Measurements from ENCODE around the gene DCBLD1. TPM values are rescaled to one million over a fixed set of nuclear protein-coding genes. Genes with fewer than 3 reads are reported as not detected.

The DCBLD1 gene
- total RNA-seq, 2 experiments from 2014 or later = 0.08 TPM; not detected in 1

- Histone ChIP-seq H3K9me2 (ENCODE audit: insufficient read depth, low read length) (no peaks in the 10 kb centered on the region), H3K4me3 (ENCODE audit: low read depth, low read length, poor library complexity, severe bottlenecking) (no peak overlapping the region), H3K9me3 (ENCODE audit: low read length) (no peaks in the 10 kb centered on the region), H3K4me2 (ENCODE audit: low read length) (no peak overlapping the region), H3K4me1 (ENCODE audit: insufficient read depth, low read length, poor library complexity, severe bottlenecking) (no peaks in the 10 kb centered on the region), H4K20me1 (ENCODE audit: insufficient read depth, low read length) (no peaks in the 10 kb centered on the region), H3K79me2 (ENCODE audit: insufficient read depth, low read depth, low read length) (no peaks in the 10 kb centered on the region), H2AFZ (ENCODE audit: low read length) (no peak overlapping the region), H3K27ac (ENCODE audit: low read depth, low read length, poor library complexity, severe bottlenecking) (no peak overlapping the region), H3K36me3 (ENCODE audit: insufficient read depth, low read length) (no peaks in the 10 kb centered on the region)
- intact Hi-C loops (cut with micrococcal nuclease; ENCODE audit: unreplicated experiment) = no loop called here
- ChIA-PET CTCF (ENCODE audit: unreplicated experiment) (no interaction called here), POLR2A (no interaction called here)
- BruUV-seq (replicated peaks) = no TSS peak
- no peak for DNase-seq (ENCODE audit: low spot score)
- TF ChIP-seq CTCF (conservative IDR thresholded peaks at IDR 0.05; ENCODE audit: low read length) (no peak), EZH2phosphoT487 (IDR thresholded peaks at IDR 0.05; ENCODE audit: borderline replicate concordance, low read depth, low read length) (no peak)
Observed at GRCh38 chr6:117493470-117493869, 11.0 kb downstream of the DCBLD1 start.

- TF ChIP-seq CTCF (conservative IDR thresholded peaks at IDR 0.05; ENCODE audit: low read length) = no peak
- TF ChIP-seq EZH2phosphoT487 (IDR thresholded peaks at IDR 0.05; ENCODE audit: borderline replicate concordance, low read depth, low read length) = no peak
- Histone ChIP-seq H3K4me2 (ENCODE audit: low read length) (no peak overlapping the region), H2AFZ (ENCODE audit: low read length) (no peak overlapping the region), H3K9me3 (ENCODE audit: low read length) (no peaks in the 10 kb centered on the region), H3K36me3 (ENCODE audit: insufficient read depth, low read length) (no peaks in the 10 kb centered on the region), H3K9me2 (ENCODE audit: insufficient read depth, low read length) (no peaks in the 10 kb centered on the region), H3K4me1 (ENCODE audit: insufficient read depth, low read length, poor library complexity, severe bottlenecking) (no peaks in the 10 kb centered on the region), H3K4me3 (ENCODE audit: low read depth, low read length, poor library complexity, severe bottlenecking) (no peak overlapping the region), H3K79me2 (ENCODE audit: insufficient read depth, low read depth, low read length) (no peaks in the 10 kb centered on the region), H4K20me1 (ENCODE audit: insufficient read depth, low read length) (no peaks in the 10 kb centered on the region), H3K27ac (ENCODE audit: low read depth, low read length, poor library complexity, severe bottlenecking) (no peak overlapping the region)
- BruUV-seq (replicated peaks) = no TSS peak
- intact Hi-C loops (cut with micrococcal nuclease; ENCODE audit: unreplicated experiment) = no loop called here
- no peak for DNase-seq (ENCODE audit: low spot score)
- ChIA-PET POLR2A (no interaction called here), CTCF (ENCODE audit: unreplicated experiment) (no interaction called here)
Observed at GRCh38 chr6:117494283-117494682, 11.8 kb downstream of the DCBLD1 start.

- no peak for TF ChIP-seq EZH2phosphoT487 (IDR thresholded peaks at IDR 0.05; ENCODE audit: borderline replicate concordance, low read depth, low read length)
- TF ChIP-seq CTCF (conservative IDR thresholded peaks at IDR 0.05; ENCODE audit: low read length) = no peak
- no peak overlapping the region for H3K4me3 ChIP-seq (ENCODE audit: low read depth, low read length, poor library complexity, severe bottlenecking)
- no peaks in the 10 kb centered on the region for H3K9me3 ChIP-seq (ENCODE audit: low read length)
- no peak overlapping the region for H3K4me2 ChIP-seq (ENCODE audit: low read length)
- no peaks in the 10 kb centered on the region for H3K79me2 ChIP-seq (ENCODE audit: insufficient read depth, low read depth, low read length)
- no TSS peak for BruUV-seq (replicated peaks)
- no peak overlapping the region for H2AFZ ChIP-seq (ENCODE audit: low read length)
- no peaks in the 10 kb centered on the region for H3K36me3 ChIP-seq (ENCODE audit: insufficient read depth, low read length)
- H4K20me1 ChIP-seq (ENCODE audit: insufficient read depth, low read length) = no peaks in the 10 kb centered on the region
- no peaks in the 10 kb centered on the region for H3K4me1 ChIP-seq (ENCODE audit: insufficient read depth, low read length, poor library complexity, severe bottlenecking)
- DNase-seq (ENCODE audit: low spot score) = no peak
- ChIA-PET POLR2A (interaction anchor here (0.6 kb wide), 1 partner anchor 135 kb away, joined by 5 read pairs; no protein-coding TSS in a partner anchor), CTCF (ENCODE audit: unreplicated experiment) (no interaction called here)
- intact Hi-C loops (cut with micrococcal nuclease; ENCODE audit: unreplicated experiment) = no loop called here
- H3K27ac ChIP-seq (ENCODE audit: low read depth, low read length, poor library complexity, severe bottlenecking) = no peak overlapping the region
- no peaks in the 10 kb centered on the region for H3K9me2 ChIP-seq (ENCODE audit: insufficient read depth, low read length)
Observed at GRCh38 chr6:117494694-117495318, 12.3 kb downstream of the DCBLD1 start.
